HCT116 (cell line): ENCODE results near the gene DIPK1A. TPM values are rescaled to one million over a fixed set of nuclear protein-coding genes. Genes with fewer than 3 reads are reported as not detected.

Experiments
- ATAC-seq: fragments of 200-7000 bp; cut with Tn5 transposase; 2 replicates; pipeline ENCODE4 v1.9.1; 2020; ENCODE audit warnings: mild to moderate bottlenecking, moderate library complexity
- BruUV-seq: library from RNA; stranded (reverse); fragments of 400-500 nt; replicated peaks from 2 replicates; lab custom pipeline; 2021; lab: Mats Ljungman, UMichigan
- CTCF ChIA-PET: fragments of 300-600 bp; sonication (Branson Sonifier 250); formaldehyde crosslinking; loops from one replicate; lab custom pipeline; 2021; ENCODE audit warnings: antibody characterized with exemption; lab: Charles Lee
- POLR2A ChIA-PET: fragments of 300-600, 350-600 bp; sonication (Branson Sonifier 250); formaldehyde crosslinking; loops from one replicate; lab custom pipeline; 2021; ENCODE audit warnings: antibody characterized with exemption; lab: Charles Lee
- RAD21 ChIA-PET, 2 experiments: fragments of 300-600 bp; sonication (Branson Sonifier 250); formaldehyde crosslinking; loops; one replicate each; lab custom pipeline; 2023; ENCODE audit warnings: low total read pairs in 2 of 2; ENCODE audit not compliant: uncharacterized antibody in 2 of 2, unreplicated experiment in 2 of 2, low non-redundant PET in 1 of 2; lab: Charles Lee
- DNase-seq: peaks from one replicate; pipeline ENCODE4 v3.0.0-alpha.2; 2010; ENCODE audit warnings: low read depth, low spot score
- H2AFZ ChIP-seq: fragments of 200-600 bp; shearing (Covaris generic), sonication (generic); 2 replicates; pipeline ENCODE4 v1.6.1; 2017; ENCODE audit warnings: low read depth, mixed run types, mixed read lengths, antibody characterized with exemption, low read length; ENCODE audit not compliant: poor library complexity, severe bottlenecking
- H3K27ac ChIP-seq: 2 replicates; pipeline ENCODE4 v1.5.1; 2012; ENCODE audit warnings: low read depth, low read length
- H3K27me3 ChIP-seq: fragments of 200-600 bp; sonication (generic); 2 replicates; pipeline ENCODE4 v1.6.1; 2016; ENCODE audit warnings: mixed run types, low read length, mixed read lengths; ENCODE audit not compliant: insufficient read depth
- H3K36me3 ChIP-seq, 2 experiments: fragments of 200-500 bp in 1 of 2; fragments of 200-600 bp in 1 of 2; sonication (Bioruptor generic) in 1 of 2; sonication (generic) in 1 of 2; 2 replicates each; pipeline versions ENCODE4 v1.5.1 to v1.6.1; 2014 to 2016; ENCODE audit warnings: low read length in 2 of 2, inconsistent platforms in 1 of 2, mixed read lengths in 1 of 2, mixed run types in 1 of 2; ENCODE audit not compliant: insufficient read depth in 2 of 2, control insufficient read depth in 1 of 2
- H3K4me1 ChIP-seq, 2 experiments: fragments of 200-600 bp in 1 of 2; sonication (generic) in 1 of 2; 2 replicates each; pipeline versions ENCODE4 v1.5.1 to v1.6.1; 2012 to 2017; ENCODE audit warnings: low read length in 2 of 2, inconsistent platforms in 1 of 2, mild to moderate bottlenecking in 1 of 2, mixed read lengths in 1 of 2, mixed run types in 1 of 2, moderate library complexity in 1 of 2; ENCODE audit not compliant: insufficient read depth in 2 of 2, control insufficient read depth in 1 of 2
- H3K4me2 ChIP-seq: fragments of 200-600 bp; sonication (generic); 2 replicates; pipeline ENCODE4 v1.6.1; 2017; ENCODE audit warnings: mixed run types, low read length, mixed read lengths
- H3K4me3 ChIP-seq, 2 experiments: fragments of 200-600 bp in 1 of 2; sonication (generic) in 1 of 2; replicated peaks in 1 of 2; 2 replicates each; pipeline ENCODE4 v1.5.1; 2011 to 2016; ENCODE audit warnings: low read length in 2 of 2, control low read depth in 1 of 2, low read depth in 1 of 2, mild to moderate bottlenecking in 1 of 2, mixed read lengths in 1 of 2, mixed run types in 1 of 2
- H3K79me2 ChIP-seq: fragments of 200-600 bp; sonication (generic); 2 replicates; pipeline ENCODE4 v1.6.1; 2017; ENCODE audit warnings: mild to moderate bottlenecking, mixed run types, low read length, moderate library complexity, mixed read lengths; ENCODE audit not compliant: insufficient read depth
- H3K9ac ChIP-seq: fragments of 200-600 bp; sonication (generic); 2 replicates; pipeline ENCODE4 v1.6.1; 2016; ENCODE audit warnings: low read length, mixed read lengths
- H3K9me2 ChIP-seq: fragments of 200-600 bp; sonication (generic), shearing (Covaris generic); 2 replicates; pipeline ENCODE4 v1.6.1; 2017; ENCODE audit warnings: mixed run types, mild to moderate bottlenecking, moderate library complexity; ENCODE audit not compliant: insufficient read depth
- H3K9me3 ChIP-seq, 2 experiments: fragments of 200-500 bp in 1 of 2; fragments of 200-600 bp in 1 of 2; sonication (Bioruptor generic) in 1 of 2; sonication (generic) in 1 of 2; 2 replicates each; pipeline ENCODE4 v1.6.1; 2014 to 2017; ENCODE audit warnings: low read length in 2 of 2, mixed read lengths in 2 of 2, inconsistent platforms in 1 of 2, low read depth in 1 of 2, mild to moderate bottlenecking in 1 of 2, mixed run types in 1 of 2, moderate library complexity in 1 of 2; ENCODE audit not compliant: control insufficient read depth in 1 of 2, insufficient read depth in 1 of 2
- H4K20me1 ChIP-seq: fragments of 200-600 bp; sonication (generic), shearing (Covaris generic); 2 replicates; pipeline ENCODE4 v1.6.1; 2017; ENCODE audit warnings: mixed run types, mild to moderate bottlenecking, moderate library complexity; ENCODE audit not compliant: insufficient read depth
- ATF3 ChIP-seq: IDR thresholded peaks from 2 replicates; pipeline ENCODE4 v1.6.1; 2012
- EGR1 ChIP-seq: IDR thresholded peaks from 2 replicates; pipeline ENCODE4 v1.6.1; 2012; ENCODE audit warnings: low read depth
- ELF1 ChIP-seq: IDR thresholded peaks from 2 replicates; pipeline ENCODE4 v1.6.1; 2012; ENCODE audit warnings: low read depth, borderline replicate concordance
- EZH2 ChIP-seq: fragments of 200-600 bp; sonication (generic); IDR thresholded peaks from 2 replicates; pipeline ENCODE4 v1.6.1; 2017; ENCODE audit warnings: antibody characterized with exemption, mixed run types
- EZH2phosphoT487 ChIP-seq: fragments of 200-600 bp; IDR thresholded peaks from 2 replicates; pipeline ENCODE4 v1.6.1; 2018; ENCODE audit warnings: antibody characterized with exemption, borderline replicate concordance
- JUND ChIP-seq: IDR thresholded peaks from 2 replicates; pipeline ENCODE4 v1.6.1; 2012
- MAX ChIP-seq: IDR thresholded peaks from 2 replicates; pipeline ENCODE4 v1.6.1; 2012
- POLR2A ChIP-seq: IDR thresholded peaks from 2 replicates; pipeline ENCODE4 v1.7.0; 2011; ENCODE audit warnings: borderline replicate concordance; ENCODE audit not compliant: insufficient read depth, insufficient read length; ENCODE audit errors: extremely low read depth
- POLR2AphosphoS5 ChIP-seq: IDR thresholded peaks from 2 replicates; pipeline ENCODE4 v1.6.1; 2011; ENCODE audit warnings: mild to moderate bottlenecking, low read depth, low read length, moderate library complexity
- REST ChIP-seq: IDR thresholded peaks from 2 replicates; pipeline ENCODE4 v1.6.1; 2012; ENCODE audit warnings: low read depth
- SIN3A ChIP-seq: IDR thresholded peaks from 2 replicates; pipeline ENCODE4 v1.6.1; 2012; ENCODE audit warnings: low read depth
- SP1 ChIP-seq: IDR thresholded peaks from 2 replicates; pipeline ENCODE4 v1.6.1; 2012; ENCODE audit warnings: low read depth
- TCF7L2 ChIP-seq: IDR thresholded peaks from 2 replicates; pipeline ENCODE4 v1.7.0; 2011; ENCODE audit warnings: borderline replicate concordance, inconsistent platforms; ENCODE audit not compliant: insufficient read depth, insufficient read length; ENCODE audit errors: extremely low read depth
- YY1 ChIP-seq: IDR thresholded peaks from 2 replicates; pipeline ENCODE4 v1.6.1; 2011; ENCODE audit warnings: low read length, low read depth, moderate library complexity, mild to moderate bottlenecking; ENCODE audit not compliant: insufficient replicate concordance; ENCODE audit errors: extremely low read depth
- ZBTB33 ChIP-seq: IDR thresholded peaks from 2 replicates; pipeline ENCODE4 v1.6.1; 2011; ENCODE audit warnings: mild to moderate bottlenecking, low read length, moderate library complexity; ENCODE audit not compliant: insufficient replicate concordance; ENCODE audit errors: extremely low read depth
- ZFX ChIP-seq: fragments of 450-650 bp; IDR thresholded peaks from 2 replicates; pipeline ENCODE4 v1.6.1; 2017
- intact Hi-C: fragments of 100-400 bp; cut with micrococcal nuclease; formaldehyde crosslinking; loops from 2 replicates; pipeline ENCODE4 v1.10.0; 2022
- total RNA-seq: library from RNA; stranded (reverse); gene quantifications from one replicate; pipeline ENCODE4 v1.2.1, GENCODE V29; 2021; ENCODE audit not compliant: unreplicated experiment

DIPK1A gene
- total RNA-seq, 1 experiment from 2014 or later: 4.3 TPM

- Histone ChIP-seq H3K4me3 (no peak overlapping the region), H3K9me2 (no peaks in the 10 kb centered on the region), H3K9me3 (no peaks in the 10 kb centered on the region), H3K4me2 (no peak overlapping the region), H3K4me1 (0 out of 4 replicates have a peak, but pooled peaks cover 0 to 7% of the 10 kb centered on the region in 2 experiments), H3K9ac (no peak overlapping the region), H3K27ac (no peak overlapping the region), H2AFZ (no peak overlapping the region), H4K20me1 (no peaks in the 10 kb centered on the region), H3K27me3 (no peaks in the 10 kb centered on the region), H3K36me3 (no peaks in the 10 kb centered on the region), H3K79me2 (no peaks in the 10 kb centered on the region)
- RAD21 ChIA-PET: no interaction called here
- intact Hi-C loops: no loop called here
- DNase-seq (no peak), ATAC-seq (no peak)
- no TSS peak for BruUV-seq
- CTCF ChIA-PET: interaction anchor here (2.6 to 2.9 kb wide), 2 partner anchors 23 to 134 kb away, joined by 12 to 40 read pairs; no protein-coding TSS in a partner anchor
- POLR2A ChIA-PET: no interaction called here
- TF ChIP-seq ATF3 (no peak), YY1 (no peak), POLR2AphosphoS5 (no peak), EZH2phosphoT487 (no peak), MAX (no peak), ZBTB33 (no peak), EZH2 (no peak), SP1 (no peak), POLR2A (no peak), SIN3A (no peak), JUND (no peak), ELF1 (no peak), EGR1 (no peak), TCF7L2 (no peak), ZFX (no peak), REST (no peak)
Measured at GRCh38 chr1:92992877-92993276, 31.6 kb upstream of the DIPK1A start.
